ENCODE data around the gene CPED1.
"Not testable (repeated sequence)": the region's sequence is repeated elsewhere in the genome, so short reads cannot be mapped to it uniquely, and the experiment has no call there.

Gene CPED1

DNA sequence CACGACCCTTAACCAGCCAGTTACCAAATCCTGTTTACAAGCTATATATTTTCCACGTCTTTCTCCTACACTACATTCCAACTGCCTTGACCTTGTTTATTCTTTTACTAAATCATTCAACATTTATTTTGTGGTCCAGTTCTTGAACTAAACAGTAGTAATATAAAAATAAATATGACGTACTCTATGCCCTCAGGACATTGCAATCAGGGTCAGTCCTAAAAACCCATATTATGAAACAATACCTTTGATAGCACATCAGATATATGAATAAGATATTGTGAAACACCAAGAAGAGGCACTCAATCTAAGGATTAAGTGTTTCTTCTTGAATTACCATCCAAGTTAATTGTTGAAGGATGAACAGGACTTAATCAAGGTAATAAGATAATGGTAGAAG lies 287.8 kb downstream of the CPED1 start:
- no peak overlapping the region for H3K4me3 Mint-ChIP-seq
- peaks cover 11% of the 10 kb centered on the region for H3K9me3 Mint-ChIP-seq
- H3K27me3 Mint-ChIP-seq, result peaks cover 33% of the 10 kb centered on the region
- H3K4me1 Mint-ChIP-seq (ENCODE audit: low read depth), result peaks cover 46% of the 10 kb centered on the region
- no peak overlapping the region for H3K27ac Mint-ChIP-seq
- no peaks in the 10 kb centered on the region for H3K36me3 Mint-ChIP-seq (ENCODE audit: low read depth)

DNA sequence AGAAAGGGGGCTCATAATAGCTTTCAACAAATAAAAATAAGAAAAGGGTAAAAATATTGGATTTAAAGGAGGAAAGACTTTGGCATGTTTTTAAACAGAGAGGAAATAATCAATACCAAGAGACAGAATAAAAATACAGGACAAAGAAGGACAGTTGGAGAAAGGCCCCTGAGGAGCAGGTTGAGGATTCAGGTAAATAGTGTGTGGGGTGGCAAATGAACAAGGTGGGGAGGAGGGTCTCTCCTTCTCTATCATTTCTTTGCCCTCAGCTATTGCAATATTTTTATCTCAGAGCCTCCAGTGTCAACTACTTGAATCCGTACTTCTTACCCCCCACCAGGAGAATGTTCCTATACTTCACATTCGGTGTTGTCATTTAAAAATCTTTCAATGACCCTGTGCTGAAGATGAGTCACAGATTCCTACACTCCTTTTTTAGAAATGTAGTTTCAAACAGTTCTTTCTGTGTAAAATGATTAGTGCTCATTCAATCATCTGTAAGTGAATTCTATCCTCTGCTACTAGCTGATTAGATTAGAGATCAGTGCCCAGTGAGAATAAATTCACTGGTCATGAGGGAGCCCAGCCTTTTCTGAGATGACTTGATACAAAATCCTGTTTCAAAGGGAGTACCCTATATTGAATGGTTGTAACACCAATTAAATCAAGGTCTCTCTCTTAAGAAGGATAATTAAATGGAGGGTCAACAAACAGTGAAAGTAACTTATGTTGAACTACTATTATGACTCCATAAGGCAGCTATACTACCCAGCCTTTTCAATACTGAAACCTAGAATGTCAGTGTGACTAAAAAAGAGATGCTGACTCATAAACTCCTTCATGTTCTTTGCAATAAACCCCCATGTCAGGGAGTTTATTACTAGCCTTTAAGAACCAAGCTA lies 289.9 kb downstream of the CPED1 start:
- Mint-ChIP-seq H3K36me3 (ENCODE audit: low read depth) (no peaks in the 10 kb centered on the region), H3K4me3 (peak overlapping the region; percentile 47), H3K4me1 (ENCODE audit: low read depth) (peaks cover 32% of the 10 kb centered on the region), H3K9me3 (peaks cover 8% of the 10 kb centered on the region), H3K27me3 (peaks cover 33% of the 10 kb centered on the region), H3K27ac (peak overlapping the region; percentile 93)

DNA sequence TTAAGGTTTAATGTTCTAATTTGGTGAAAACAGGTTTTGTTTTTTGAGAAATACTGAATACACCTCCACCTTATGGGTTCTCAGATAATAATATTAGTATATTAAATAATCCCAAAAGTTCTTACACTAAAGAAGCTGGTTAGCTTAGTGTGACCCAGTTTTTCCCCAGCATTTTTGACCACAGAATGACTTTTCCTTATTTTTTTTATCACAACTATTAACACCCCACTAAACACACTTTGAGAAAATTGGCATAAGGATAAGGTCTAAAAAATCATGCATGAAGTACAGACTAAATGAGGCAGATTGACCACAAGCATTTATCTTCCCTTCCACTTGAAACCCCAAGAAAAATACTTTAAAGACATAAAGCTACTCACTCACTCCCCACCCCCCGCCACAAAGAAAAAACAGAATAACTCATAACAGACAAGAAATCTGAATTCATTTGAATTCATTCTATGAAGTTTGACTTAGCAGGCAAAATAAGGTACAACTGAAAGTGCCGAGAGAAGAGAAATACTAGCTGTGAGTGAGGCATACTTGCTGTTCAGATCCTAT lies 290.6 kb downstream of the CPED1 start:
- H3K4me1 Mint-ChIP-seq (ENCODE audit: low read depth), result peaks cover 32% of the 10 kb centered on the region
- H3K27ac Mint-ChIP-seq, result peak overlapping the region; percentile 82
- H3K9me3 Mint-ChIP-seq, result peaks cover 8% of the 10 kb centered on the region
- H3K36me3 Mint-ChIP-seq (ENCODE audit: low read depth), result peaks cover 3% of the 10 kb centered on the region
- peak overlapping the region; percentile 25 for H3K4me3 Mint-ChIP-seq
- H3K27me3 Mint-ChIP-seq, result peaks cover 28% of the 10 kb centered on the region

DNA sequence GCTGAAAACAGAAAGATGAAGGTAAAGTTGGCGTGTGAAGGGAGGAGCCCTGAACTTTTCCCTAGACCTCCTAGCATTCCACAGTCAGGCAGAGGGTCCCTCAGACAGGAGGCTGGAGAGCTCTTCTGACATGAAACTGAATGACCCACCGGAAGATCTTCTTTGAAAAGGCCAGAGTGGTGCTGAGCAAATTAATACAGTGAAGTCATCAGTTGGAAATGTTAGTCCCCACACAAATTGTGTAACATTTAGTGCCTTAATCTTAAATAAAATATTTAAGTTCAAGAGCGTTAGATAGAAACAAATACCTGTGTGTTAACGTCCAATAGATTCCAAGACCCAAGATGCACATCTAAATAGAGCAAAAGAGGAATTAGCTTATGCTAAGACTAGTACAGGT lies 291.3 kb downstream of the CPED1 start:
- Mint-ChIP-seq H3K27me3 (peaks cover 26% of the 10 kb centered on the region), H3K4me1 (ENCODE audit: low read depth) (peaks cover 32% of the 10 kb centered on the region), H3K27ac (peak overlapping the region; percentile 82), H3K36me3 (ENCODE audit: low read depth) (peaks cover 3% of the 10 kb centered on the region), H3K4me3 (no peak overlapping the region), H3K9me3 (peaks cover 12% of the 10 kb centered on the region)

DNA sequence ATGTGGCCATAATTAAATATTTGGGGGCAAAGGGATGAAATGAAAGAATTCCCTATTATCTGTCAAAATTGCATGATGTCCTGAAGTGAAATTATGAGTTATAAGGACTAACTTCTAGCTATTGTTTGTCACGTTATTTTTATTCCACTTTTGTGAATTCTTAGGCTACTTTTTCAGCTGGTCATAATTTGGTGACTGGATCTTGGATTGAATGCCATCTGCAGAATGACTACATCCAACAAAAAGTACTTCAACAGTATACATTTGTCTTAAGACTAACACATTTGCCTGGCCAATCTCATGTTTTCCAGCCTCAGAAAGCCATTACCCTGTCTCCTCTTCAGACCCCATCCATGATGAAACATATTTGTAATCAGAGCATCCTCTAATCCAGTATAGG lies 292.1 kb downstream of the CPED1 start:
- peaks cover 18% of the 10 kb centered on the region for H3K9me3 Mint-ChIP-seq
- peaks cover 8% of the 10 kb centered on the region for H3K36me3 Mint-ChIP-seq (ENCODE audit: low read depth)
- H3K27me3 Mint-ChIP-seq, result peaks cover 21% of the 10 kb centered on the region
- peaks cover 32% of the 10 kb centered on the region for H3K4me1 Mint-ChIP-seq (ENCODE audit: low read depth)
- no peak overlapping the region for H3K4me3 Mint-ChIP-seq
- no peak overlapping the region for H3K27ac Mint-ChIP-seq

DNA sequence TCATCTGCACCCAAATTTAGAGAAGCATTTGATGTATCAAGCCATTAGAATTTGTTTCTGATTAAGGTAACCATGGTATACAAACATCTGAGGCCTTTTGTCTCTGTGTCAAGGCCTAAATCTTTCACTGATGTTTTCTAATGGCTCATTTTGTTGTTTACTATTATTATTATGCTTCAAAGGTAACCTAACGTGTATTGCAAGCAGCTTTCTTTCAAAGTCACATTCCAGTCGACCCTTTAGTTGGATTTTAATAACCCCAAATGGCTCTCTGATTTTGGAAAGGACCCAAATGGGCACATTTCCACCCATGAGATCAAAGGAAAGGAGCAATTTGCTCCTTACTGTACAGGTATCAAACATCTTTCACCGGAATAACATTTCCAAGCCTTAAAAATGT lies 293.6 kb downstream of the CPED1 start:
- H3K27me3 Mint-ChIP-seq, result peaks cover 10% of the 10 kb centered on the region
- H3K4me3 Mint-ChIP-seq, result no peak overlapping the region
- peaks cover 39% of the 10 kb centered on the region for H3K4me1 Mint-ChIP-seq (ENCODE audit: low read depth)
- H3K9me3 Mint-ChIP-seq, result peaks cover 21% of the 10 kb centered on the region
- peaks cover 14% of the 10 kb centered on the region for H3K36me3 Mint-ChIP-seq (ENCODE audit: low read depth)
- H3K27ac Mint-ChIP-seq, result no peak overlapping the region

DNA sequence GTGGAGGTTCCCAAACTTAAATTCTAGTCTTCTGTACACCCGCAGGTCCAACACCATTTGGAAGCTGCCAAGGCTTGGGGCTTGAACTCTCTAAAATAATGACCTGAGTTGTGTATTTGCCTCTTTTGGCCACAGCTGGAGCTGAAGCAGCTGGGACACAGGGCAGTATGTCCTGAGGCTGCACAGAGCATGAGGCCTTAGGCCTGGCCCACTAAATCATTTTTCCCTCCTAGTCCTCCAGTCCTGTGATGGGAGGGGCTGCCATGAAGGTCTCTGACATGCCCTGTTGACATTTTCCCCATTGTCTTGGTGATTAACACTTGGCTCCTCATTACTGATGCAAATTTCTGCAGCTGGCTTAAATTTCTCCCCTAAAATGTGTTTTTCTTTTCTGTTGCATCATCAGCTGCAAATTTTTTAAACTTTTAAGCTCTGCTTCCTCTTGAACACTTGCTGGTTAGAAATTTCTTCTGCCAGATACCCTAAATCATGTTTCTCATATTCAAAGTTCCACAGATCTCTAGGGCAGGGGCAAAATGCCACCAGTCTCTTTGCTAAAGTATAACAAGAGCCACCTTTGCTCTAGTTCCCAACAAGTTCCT lies 296.7 kb downstream of the CPED1 start:
- peaks cover 4% of the 10 kb centered on the region for H3K27me3 Mint-ChIP-seq
- no peak overlapping the region for H3K4me3 Mint-ChIP-seq
- peaks cover 18% of the 10 kb centered on the region for H3K4me1 Mint-ChIP-seq (ENCODE audit: low read depth)
- H3K36me3 Mint-ChIP-seq (ENCODE audit: low read depth), result peaks cover 14% of the 10 kb centered on the region
- peaks cover 22% of the 10 kb centered on the region for H3K9me3 Mint-ChIP-seq
- no peak overlapping the region for H3K27ac Mint-ChIP-seq

DNA sequence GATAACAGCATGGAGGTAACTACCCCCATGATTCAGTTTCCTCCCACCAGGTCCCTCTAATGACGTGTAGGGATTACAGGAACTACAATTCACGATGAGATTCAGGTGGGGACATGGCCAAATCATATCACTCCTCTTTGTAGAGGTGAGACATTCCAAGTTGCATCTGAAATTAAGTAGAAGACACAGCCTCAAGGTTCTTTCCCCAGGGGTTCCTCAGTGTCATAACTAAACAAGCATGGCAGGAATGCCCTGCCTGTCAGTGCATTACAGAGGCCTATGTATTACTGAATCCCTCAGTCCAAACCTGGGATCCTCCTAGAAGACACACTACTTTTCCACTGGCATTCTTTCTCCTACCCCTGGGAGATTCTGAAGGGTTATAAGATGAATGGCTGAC lies 297.7 kb downstream of the CPED1 start:
- Mint-ChIP-seq H3K27me3 (peaks cover 5% of the 10 kb centered on the region), H3K27ac (peak overlapping the region; percentile 70), H3K4me3 (no peak overlapping the region), H3K36me3 (ENCODE audit: low read depth) (peaks cover 14% of the 10 kb centered on the region), H3K4me1 (ENCODE audit: low read depth) (peaks cover 18% of the 10 kb centered on the region), H3K9me3 (peaks cover 22% of the 10 kb centered on the region)

DNA sequence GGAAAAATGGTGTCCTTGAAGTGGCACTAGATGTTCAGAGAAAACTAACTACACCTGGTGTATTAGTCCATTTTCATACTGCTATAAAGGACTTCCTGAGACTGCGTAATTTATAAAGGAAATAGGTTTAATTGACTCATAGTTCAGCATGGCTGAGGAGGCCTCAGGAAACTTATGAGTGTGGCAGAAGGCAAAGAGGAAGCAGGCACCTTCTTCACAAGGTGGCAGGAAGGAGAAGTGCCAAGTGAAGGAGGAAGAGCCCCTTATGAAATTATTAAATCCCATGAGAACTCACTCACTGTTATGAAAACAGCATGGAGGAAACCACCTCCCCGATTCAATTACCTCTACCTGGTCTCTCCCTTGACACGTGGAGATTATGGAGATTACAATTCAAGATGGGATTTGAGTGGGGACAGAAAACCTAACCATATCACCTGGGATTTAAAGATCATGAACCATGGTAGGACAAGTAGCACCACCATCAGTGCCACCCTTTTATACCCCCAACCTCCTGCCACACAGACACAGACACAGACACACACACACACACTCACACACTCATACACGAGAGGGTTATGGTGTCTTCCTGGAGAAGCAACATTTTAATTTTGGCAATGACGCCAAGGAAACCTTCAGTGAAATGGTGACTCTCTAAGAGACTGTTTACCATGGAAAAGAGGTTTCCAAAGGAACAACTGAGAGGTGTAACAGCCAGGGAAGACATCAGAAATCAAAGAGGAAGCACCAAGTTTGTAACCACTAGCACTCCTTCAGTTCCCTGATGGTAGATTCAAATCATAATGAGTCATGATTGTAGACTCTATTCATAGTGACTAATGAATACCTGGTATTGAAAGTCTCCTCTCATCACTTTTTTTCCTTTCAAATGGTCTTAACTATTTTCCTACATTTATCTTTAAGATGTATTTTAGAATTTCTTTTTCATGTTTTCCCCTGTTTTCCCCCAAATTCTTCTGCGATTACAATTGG lies 298.5 kb downstream of the CPED1 start:
- peaks cover 11% of the 10 kb centered on the region for H3K27me3 Mint-ChIP-seq
- H3K27ac Mint-ChIP-seq, result peak overlapping the region; percentile 70
- peak overlapping the region; percentile 22 for H3K4me3 Mint-ChIP-seq
- peaks cover 14% of the 10 kb centered on the region for H3K36me3 Mint-ChIP-seq (ENCODE audit: low read depth)
- H3K4me1 Mint-ChIP-seq (ENCODE audit: low read depth), result peaks cover 18% of the 10 kb centered on the region
- H3K9me3 Mint-ChIP-seq, result peaks cover 25% of the 10 kb centered on the region

DNA sequence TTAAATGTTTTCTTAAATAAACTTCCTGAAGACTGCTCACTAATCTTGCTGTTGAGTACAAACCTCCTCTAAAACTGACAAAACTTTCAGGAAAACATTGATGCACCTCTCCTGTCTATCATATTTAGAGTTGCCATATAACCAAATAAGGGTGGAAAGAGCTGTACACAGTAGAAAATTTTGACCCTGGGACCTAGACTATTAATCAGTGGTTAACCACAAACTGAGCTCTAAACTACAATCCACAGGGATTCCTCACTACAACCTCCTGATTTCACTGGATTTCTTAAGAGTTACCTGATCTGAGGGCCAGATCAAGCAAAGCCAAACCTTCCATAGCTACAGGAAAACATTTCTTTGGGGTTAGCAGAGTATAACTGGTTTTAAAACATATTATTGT lies 300.4 kb downstream of the CPED1 start:
- Mint-ChIP-seq H3K4me1 (ENCODE audit: low read depth) (peaks cover 18% of the 10 kb centered on the region), H3K4me3 (no peak overlapping the region), H3K27me3 (peaks cover 19% of the 10 kb centered on the region), H3K9me3 (peaks cover 28% of the 10 kb centered on the region), H3K27ac (peak overlapping the region; percentile 11), H3K36me3 (ENCODE audit: low read depth) (peaks cover 11% of the 10 kb centered on the region)

DNA sequence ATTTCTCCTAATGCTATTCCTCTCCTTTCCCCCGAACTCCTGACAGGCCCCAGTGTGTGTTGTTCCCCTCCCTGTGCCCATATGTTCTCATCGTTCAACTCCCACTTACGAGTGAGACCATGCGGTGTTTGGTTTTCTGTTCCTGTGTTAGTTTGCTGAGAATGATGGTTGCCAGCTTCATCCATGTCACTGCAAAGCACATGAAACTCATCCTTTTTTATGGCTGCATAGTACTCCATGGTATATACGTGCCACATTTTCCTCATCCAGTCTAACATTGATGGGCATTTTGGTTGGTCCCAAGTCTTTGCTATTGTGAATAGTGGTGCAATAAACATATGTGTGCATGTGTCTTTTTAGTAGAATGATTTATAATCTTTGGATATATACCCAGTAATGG lies 301.4 kb downstream of the CPED1 start:
- Mint-ChIP-seq H3K9me3 (peaks cover 24% of the 10 kb centered on the region), H3K36me3 (ENCODE audit: low read depth) (peaks cover 11% of the 10 kb centered on the region), H3K4me1 (ENCODE audit: low read depth) (peaks cover 18% of the 10 kb centered on the region), H3K27me3 (peaks cover 24% of the 10 kb centered on the region)
- not testable (repeated sequence) for H3K4me3 Mint-ChIP-seq, H3K27ac Mint-ChIP-seq

DNA sequence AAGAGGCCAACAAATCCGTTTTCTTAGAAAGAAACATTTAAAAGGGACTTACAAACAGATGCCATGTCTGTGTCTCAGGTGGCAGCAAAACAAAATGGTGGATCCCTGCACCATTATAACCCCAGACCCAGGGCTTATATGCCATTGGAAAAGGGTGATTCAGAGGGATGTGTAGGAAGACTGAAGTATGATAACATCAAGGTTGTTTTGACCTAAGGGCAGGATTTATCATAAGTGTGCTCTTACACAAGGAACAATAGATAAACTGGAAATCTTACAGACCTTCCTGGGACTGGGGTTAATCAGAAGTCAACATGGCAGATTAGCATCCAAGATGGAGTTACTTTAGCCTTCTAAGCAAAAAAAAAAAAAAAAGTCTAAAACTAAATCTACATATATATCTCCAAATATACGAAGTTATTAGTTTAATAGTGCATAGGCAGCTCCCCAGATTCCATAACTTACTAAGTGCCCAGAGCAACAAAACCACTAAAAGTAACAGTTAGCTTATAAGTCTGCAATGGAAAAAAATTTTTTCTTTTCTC lies 306.0 kb downstream of the CPED1 start:
- Mint-ChIP-seq H3K9me3 (peaks cover 6% of the 10 kb centered on the region), H3K36me3 (ENCODE audit: low read depth) (no peaks in the 10 kb centered on the region), H3K4me3 (no peak overlapping the region), H3K27ac (no peak overlapping the region), H3K4me1 (ENCODE audit: low read depth) (no peaks in the 10 kb centered on the region), H3K27me3 (peaks cover 24% of the 10 kb centered on the region)

DNA sequence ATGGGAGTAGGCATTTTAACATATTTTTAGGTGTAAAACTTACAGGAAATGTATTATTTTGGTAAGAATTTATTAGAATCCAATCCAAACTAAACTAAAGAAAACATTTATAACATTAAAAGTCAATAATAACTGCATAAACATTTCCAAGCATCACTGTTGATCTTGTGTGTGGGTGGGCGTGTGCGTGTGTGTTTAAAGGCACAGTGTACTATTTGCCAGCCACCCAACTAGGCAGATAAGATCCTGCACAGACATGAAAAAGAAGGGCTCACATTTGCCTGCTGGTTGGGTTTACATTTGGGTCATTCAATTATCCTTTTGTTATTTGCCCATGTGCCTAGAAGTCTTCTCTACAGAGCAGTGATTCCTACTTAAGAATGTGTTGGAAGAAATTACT lies 309.3 kb downstream of the CPED1 start:
- no peak overlapping the region for H3K27ac Mint-ChIP-seq
- no peak overlapping the region for H3K4me3 Mint-ChIP-seq
- no peaks in the 10 kb centered on the region for H3K36me3 Mint-ChIP-seq (ENCODE audit: low read depth)
- H3K9me3 Mint-ChIP-seq, result no peaks in the 10 kb centered on the region
- no peaks in the 10 kb centered on the region for H3K4me1 Mint-ChIP-seq (ENCODE audit: low read depth)
- peaks cover 15% of the 10 kb centered on the region for H3K27me3 Mint-ChIP-seq

DNA sequence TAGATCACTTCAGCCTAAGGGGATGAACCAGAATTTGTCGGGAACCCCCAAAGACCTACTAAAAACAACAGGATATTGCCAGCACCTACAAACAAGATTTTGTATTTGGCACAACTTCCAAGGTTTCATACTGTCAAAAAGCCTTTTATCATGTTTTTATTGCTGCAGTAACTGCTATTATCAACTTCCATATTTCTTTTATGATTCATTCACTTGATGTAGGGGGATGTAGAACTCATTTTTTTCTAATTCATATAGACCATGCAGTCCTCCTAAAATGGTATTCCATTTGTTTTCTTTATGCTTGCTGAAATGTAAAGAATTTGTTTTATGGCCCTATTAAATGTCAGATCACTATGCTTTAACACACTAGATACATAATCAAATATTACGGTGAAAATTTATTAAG lies 310.3 kb downstream of the CPED1 start:
- no peaks in the 10 kb centered on the region for H3K36me3 Mint-ChIP-seq (ENCODE audit: low read depth)
- no peak overlapping the region for H3K4me3 Mint-ChIP-seq
- H3K4me1 Mint-ChIP-seq (ENCODE audit: low read depth), result no peaks in the 10 kb centered on the region
- H3K9me3 Mint-ChIP-seq, result no peaks in the 10 kb centered on the region
- peaks cover 11% of the 10 kb centered on the region for H3K27me3 Mint-ChIP-seq
- H3K27ac Mint-ChIP-seq, result no peak overlapping the region

All from stimulated activated naive CD8-positive, alpha-beta T cell treated with anti-CD3 and anti-CD28 coated beads, Interleukin-15, Interleukin-2, amounts not matched to agents 100 ng/mL and 50 ng/mL, for 24 hours (primary cell).